Measurements from ENCODE around the gene NT5C2. TPM values are rescaled to one million over a fixed set of nuclear protein-coding genes. Genes with fewer than 3 reads are reported as not detected.

NT5C2 gene
- polyA plus RNA-seq, 1 of the 3 experiments (the other 2 are of a cell fraction): 29.6 TPM

GRCh38 chr10:103100620-103101019 is 92.5 kb downstream of the NT5C2 start:
- no peak for DNase-seq
- H3K36me3 ChIP-seq (replicated peaks in 1 of 2; ENCODE audit: control insufficient read depth in 1 of 2, insufficient read depth in 2 of 2, low read length in 1 of 2): peaks cover 70 to 76% of the 10 kb centered on the region in 2 experiments
- H3K27me3 ChIP-seq (ENCODE audit: insufficient read depth): no peaks in the 10 kb centered on the region
- no peaks in the 10 kb centered on the region for H3K79me2 ChIP-seq (ENCODE audit: insufficient read depth)
- TF ChIP-seq NFIC (IDR thresholded peaks at IDR 0.05; ENCODE audit: borderline replicate concordance) (no peak), RCOR1 (IDR thresholded peaks at IDR 0.05; ENCODE audit: low read length) (0 out of 2 replicates have a peak, but pooled peaks have one; percentile 12)
- H3K4me2 ChIP-seq: no peak overlapping the region
- POLR2A ChIA-PET: no interaction called here
- H3F3A ChIP-seq (replicated peaks; ENCODE audit: insufficient read depth): no peaks in the 10 kb centered on the region
- H3K27ac ChIP-seq (ENCODE audit: low read depth in 2 of 2, low read length in 1 of 2): no peak overlapping the region
- CTCF ChIA-PET: interaction anchor here (0.9 to 1.6 kb wide), 3 partner anchors 144 to 233 kb away, joined by 4 to 5 read pairs (median 5); partner anchors contain the start of gene CNNM2
- H3K9me2 ChIP-seq: no peaks in the 10 kb centered on the region
- H4K20me1 ChIP-seq (ENCODE audit: insufficient read depth): no peaks in the 10 kb centered on the region
- H3K9me3 ChIP-seq: no peaks in the 10 kb centered on the region
- peaks cover 3 to 6% of the 10 kb centered on the region in 2 experiments; a peak in 3 of 4 replicates for H3K4me1 ChIP-seq (ENCODE audit: control insufficient read depth in 1 of 2, insufficient read depth in 2 of 2, low read depth in 1 of 2, low read length in 1 of 2)
- 79% methylated on average over 2 of the region's 2 CpGs for WGBS (ENCODE audit: low lambda C conversion rate)
- no peak overlapping the region for H2AFZ ChIP-seq (ENCODE audit: low read depth)
- no peak overlapping the region for H3K9ac ChIP-seq
- H3K4me3 ChIP-seq (ENCODE audit: low read depth in 2 of 2, low read length in 1 of 2): no peak overlapping the region

- Histone ChIP-seq H2AFZ (ENCODE audit: low read depth) (no peak overlapping the region), H3K9me3 (no peaks in the 10 kb centered on the region), H3K9me2 (no peaks in the 10 kb centered on the region), H3K4me2 (no peak overlapping the region), H3K9ac (no peak overlapping the region), H3K4me1 (ENCODE audit: control insufficient read depth in 1 of 2, insufficient read depth in 2 of 2, low read depth in 1 of 2, low read length in 1 of 2) (peaks cover 0 to 6% of the 10 kb centered on the region in 2 experiments; a peak in 2 of 4 replicates), H3K27ac (ENCODE audit: low read depth in 2 of 2, low read length in 1 of 2) (no peak overlapping the region), H3K4me3 (ENCODE audit: low read depth in 2 of 2, low read length in 1 of 2) (no peak overlapping the region), H3F3A (replicated peaks; ENCODE audit: insufficient read depth) (no peaks in the 10 kb centered on the region), H3K27me3 (ENCODE audit: insufficient read depth) (no peaks in the 10 kb centered on the region), H3K36me3 (replicated peaks in 1 of 2; ENCODE audit: control insufficient read depth in 1 of 2, insufficient read depth in 2 of 2, low read length in 1 of 2) (peaks cover 73 to 83% of the 10 kb centered on the region in 2 experiments), H3K79me2 (ENCODE audit: insufficient read depth) (no peaks in the 10 kb centered on the region), H4K20me1 (ENCODE audit: insufficient read depth) (no peaks in the 10 kb centered on the region)
- DNase-seq: no peak
- CTCF ChIA-PET: interaction anchor here (1.0 to 1.1 kb wide), 2 partner anchors 17 to 180 kb away, joined by 3 to 4 read pairs; partner anchors contain the start of gene CNNM2
- POLR2A ChIA-PET: no interaction called here
- TF ChIP-seq FOSL2 (IDR thresholded peaks at IDR 0.05; ENCODE audit: borderline replicate concordance, low read depth) (no peak), REST (IDR thresholded peaks at IDR 0.05; ENCODE audit: low read depth, low read length) (no peak), NRF1 (IDR thresholded peaks at IDR 0.05; ENCODE audit: low read depth, low read length) (no peak), MXI1 (IDR thresholded peaks at IDR 0.05; ENCODE audit: low read depth, low read length) (no peak), ZBTB33 (IDR thresholded peaks at IDR 0.05; ENCODE audit: borderline replicate concordance, low read depth) (no peak), PBX3 (IDR thresholded peaks at IDR 0.05) (no peak), RFX5 (IDR thresholded peaks at IDR 0.05; ENCODE audit: low read length) (no peak), SIN3A (IDR thresholded peaks at IDR 0.05; ENCODE audit: borderline replicate concordance, low read depth, low read length) (no peak), USF2 (IDR thresholded peaks at IDR 0.05; ENCODE audit: borderline replicate concordance, low read depth, low read length) (no peak), TAF1 (IDR thresholded peaks at IDR 0.05; ENCODE audit: borderline replicate concordance, low read depth, low read length) (no peak), MEF2A (IDR thresholded peaks at IDR 0.05; ENCODE audit: borderline replicate concordance, low read depth) (no peak)
Observed at GRCh38 chr10:103098240-103098639, 94.8 kb downstream of the NT5C2 start.

Data from SK-N-SH (cell line).